ENCODE results near the gene ASCC3.

DNA sequence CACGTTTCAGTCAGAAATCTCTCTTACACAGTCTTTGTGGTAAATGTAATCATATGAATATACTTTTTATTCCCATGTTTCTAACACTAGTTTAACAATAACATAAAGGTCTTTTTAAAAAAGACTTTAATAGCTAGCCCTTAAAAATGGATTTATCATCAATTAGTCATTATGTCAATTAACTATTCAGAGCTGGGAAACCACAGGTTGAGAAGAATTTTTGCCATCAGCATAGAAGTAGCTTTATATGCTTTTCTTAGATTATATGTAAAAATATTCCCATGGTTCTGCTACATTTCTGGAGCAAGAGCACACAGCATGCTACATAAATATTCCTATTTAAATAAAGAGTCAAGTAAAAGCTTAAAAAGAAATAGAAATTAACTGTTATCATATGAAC lies 35.5 kb downstream of the ASCC3 start:
- TF ChIP-seq, protein P1, sequence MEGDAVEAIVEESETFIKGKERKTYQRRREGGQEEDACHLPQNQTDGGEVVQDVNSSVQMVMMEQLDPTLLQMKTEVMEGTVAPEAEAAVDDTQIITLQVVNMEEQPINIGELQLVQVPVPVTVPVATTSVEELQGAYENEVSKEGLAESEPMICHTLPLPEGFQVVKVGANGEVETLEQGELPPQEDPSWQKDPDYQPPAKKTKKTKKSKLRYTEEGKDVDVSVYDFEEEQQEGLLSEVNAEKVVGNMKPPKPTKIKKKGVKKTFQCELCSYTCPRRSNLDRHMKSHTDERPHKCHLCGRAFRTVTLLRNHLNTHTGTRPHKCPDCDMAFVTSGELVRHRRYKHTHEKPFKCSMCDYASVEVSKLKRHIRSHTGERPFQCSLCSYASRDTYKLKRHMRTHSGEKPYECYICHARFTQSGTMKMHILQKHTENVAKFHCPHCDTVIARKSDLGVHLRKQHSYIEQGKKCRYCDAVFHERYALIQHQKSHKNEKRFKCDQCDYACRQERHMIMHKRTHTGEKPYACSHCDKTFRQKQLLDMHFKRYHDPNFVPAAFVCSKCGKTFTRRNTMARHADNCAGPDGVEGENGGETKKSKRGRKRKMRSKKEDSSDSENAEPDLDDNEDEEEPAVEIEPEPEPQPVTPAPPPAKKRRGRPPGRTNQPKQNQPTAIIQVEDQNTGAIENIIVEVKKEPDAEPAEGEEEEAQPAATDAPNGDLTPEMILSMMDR (IDR thresholded peaks at IDR 0.05; ENCODE audit: low read depth, low read length, poor library complexity, severe bottlenecking): no peak
- TF ChIP-seq EZH2phosphoT487 (IDR thresholded peaks at IDR 0.05; ENCODE audit: borderline replicate concordance, low read length): no peak

Data from DOHH2 (cell line).